ENCODE data around the gene GJB6.
"Not testable (repeated sequence)": the region's sequence is repeated elsewhere in the genome, so short reads cannot be mapped to it uniquely, and the experiment has no call there.

The GJB6 gene

GRCh38 chr13:20231839-20232555 is at the start of gene GJB6:
Gene GJB6 (minus strand): TSS chr13:20232319. CDS start chr13:20223480, 8,839 bp downstream.
- no peak for DNase-seq

GRCh38 chr13:20276901-20277300 is 44.8 kb upstream of the GJB6 start:
- not testable (repeated sequence) for DNase-seq

- no peak for DNase-seq
These were observed 42.3 kb upstream of the GJB6 start for GRCh38 chr13:20274466-20274865.

GRCh38 chr13:20272588-20273171 is 40.6 kb upstream of the GJB6 start:
- no peak for DNase-seq

- DNase-seq: no peak
These were observed 40.0 kb upstream of the GJB6 start for GRCh38 chr13:20272104-20272503.

- DNase-seq: no peak
These were observed 39.3 kb upstream of the GJB6 start for GRCh38 chr13:20271441-20271840.

- DNase-seq: no peak
These were observed 38.2 kb upstream of the GJB6 start for GRCh38 chr13:20270163-20270865.

- DNase-seq: no peak
These were observed 32.3 kb upstream of the GJB6 start for GRCh38 chr13:20264271-20265018.

- no peak for DNase-seq
These were observed 31.4 kb upstream of the GJB6 start for GRCh38 chr13:20263393-20264044.

- no peak for DNase-seq
These were observed 26.8 kb upstream of the GJB6 start for GRCh38 chr13:20258963-20259288.

GRCh38 chr13:20258208-20258962 is 26.3 kb upstream of the GJB6 start:
- no peak for DNase-seq

GRCh38 chr13:20254076-20254475 is 22.0 kb upstream of the GJB6 start:
- no peak for DNase-seq

- DNase-seq: no peak
These were observed 17.8 kb upstream of the GJB6 start for GRCh38 chr13:20249913-20250312.

- DNase-seq: no peak
These were observed 15.8 kb upstream of the GJB6 start for GRCh38 chr13:20247963-20248362.

- DNase-seq: no peak
These were observed 15.3 kb upstream of the GJB6 start for GRCh38 chr13:20247403-20247802.

GRCh38 chr13:20241593-20241992 is 9.5 kb upstream of the GJB6 start:
- DNase-seq: no peak

- DNase-seq: no peak
These were observed 7.6 kb upstream of the GJB6 start for GRCh38 chr13:20239748-20240147.

- no peak for DNase-seq
These were observed 598 bp upstream of the GJB6 start for GRCh38 chr13:20232556-20233277.

GRCh38 chr13:20230913-20231838 is 943 bp downstream of the GJB6 start:
- no peak for DNase-seq

- no peak for DNase-seq
These were observed 4.4 kb downstream of the GJB6 start for GRCh38 chr13:20227730-20228129.

Measured in GOT3 (cell line).